ENCODE measurements around the gene SLIT3. TPM values are rescaled to one million over a fixed set of nuclear protein-coding genes. Genes with fewer than 3 reads are reported as not detected.

Gene SLIT3
- total RNA-seq, 1 experiment from 2014 or later, result 0.92 TPM

DNA sequence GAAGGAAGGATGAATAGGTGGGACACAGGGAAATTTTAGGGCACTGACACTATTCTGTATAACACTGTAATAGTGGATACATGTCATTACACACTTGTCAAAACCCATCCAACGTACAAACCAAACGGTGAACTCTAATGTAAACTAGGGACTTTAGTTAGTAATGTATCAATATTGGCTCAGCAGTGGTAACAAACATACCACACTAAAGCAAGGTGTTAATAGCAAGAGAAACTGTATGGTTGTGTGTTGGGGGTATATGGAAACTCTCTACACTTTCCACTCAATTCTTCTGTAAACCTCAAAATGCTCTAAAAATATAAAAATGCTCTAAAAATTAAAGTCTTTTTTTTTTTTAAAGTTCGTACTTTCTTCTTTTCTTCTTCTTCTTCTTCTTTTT, 428.7 kb downstream of the SLIT3 start:
- Histone ChIP-seq H3K18ac (ENCODE audit: insufficient read length, low read depth, low read length) (no peak overlapping the region), H2BK120ac (ENCODE audit: low read depth, low read length, poor library complexity, severe bottlenecking) (no peak overlapping the region), H3K23me2 (ENCODE audit: insufficient read length, low read depth, low read length, poor library complexity, severe bottlenecking) (no peaks in the 10 kb centered on the region), H2BK15ac (ENCODE audit: low read depth, low read length) (no peak overlapping the region), H2BK5ac (ENCODE audit: insufficient read length, low read length) (no peak overlapping the region), H3K27me3 (ENCODE audit: insufficient read depth, low read length) (no peaks in the 10 kb centered on the region), H4K5ac (ENCODE audit: insufficient read length, low read depth, low read length) (no peak overlapping the region), H3K23ac (ENCODE audit: insufficient read length, low read depth, low read length) (no peak overlapping the region), H3K4me2 (ENCODE audit: insufficient read depth, insufficient read length, low read length) (no peak overlapping the region), H3K9me3 (ENCODE audit: control insufficient read depth, low read depth, low read length) (no peaks in the 10 kb centered on the region), H2AK5ac (ENCODE audit: insufficient read length, low read length) (no peak overlapping the region), H3K79me2 (ENCODE audit: insufficient read depth, low read length) (no peaks in the 10 kb centered on the region), H4K20me1 (ENCODE audit: control insufficient read depth, insufficient read depth, insufficient read length) (no peaks in the 10 kb centered on the region), H3K27ac (ENCODE audit: insufficient read length, low read depth, low read length) (no peak overlapping the region), H3T11ph (ENCODE audit: low read length) (no peak overlapping the region), H4K8ac (replicated peaks; ENCODE audit: insufficient read length, low read depth, low read length) (no peak overlapping the region), H2BK12ac (ENCODE audit: insufficient read length, low read depth, low read length) (no peak overlapping the region), H3K79me1 (ENCODE audit: insufficient read depth, low read depth, low read length, poor library complexity, severe bottlenecking) (no peaks in the 10 kb centered on the region), H3K9ac (ENCODE audit: extremely low read depth, insufficient read length, low read length) (no peak overlapping the region), H2BK20ac (ENCODE audit: low read depth, low read length, poor library complexity, severe bottlenecking) (no peak overlapping the region), H3K4me1 (ENCODE audit: insufficient read depth, low read length) (no peaks in the 10 kb centered on the region), H4K91ac (ENCODE audit: insufficient read length, low read depth, low read length) (no peak overlapping the region), H2AFZ (ENCODE audit: low read length) (no peak overlapping the region), H3K4ac (ENCODE audit: low read depth, low read length) (no peak overlapping the region), H3K14ac (ENCODE audit: insufficient read depth, low read length) (no peak overlapping the region), H3K56ac (ENCODE audit: insufficient read length, low read depth, low read length) (no peak overlapping the region)
- Mint-ChIP-seq H3K4me3 (no peak overlapping the region), H3K36me3 (ENCODE audit: insufficient read depth in 1 of 3, low read depth in 3 of 3) (no peaks in the 10 kb centered on the region), H3K9me3 (no peaks in the 10 kb centered on the region), H3K27ac (no peak overlapping the region), H3K4me1 (peaks cover 14 to 15% of the 10 kb centered on the region in 2 experiments), H3K27me3 (ENCODE audit: low read depth) (peaks cover 7% of the 10 kb centered on the region)
- DNase-seq, result no peak
- no CpG with 5 or more reads among the region's 3 CpGs for WGBS (ENCODE audit: extremely low coverage, insufficient read length, low lambda C conversion rate)
- TF ChIP-seq, protein P1, sequence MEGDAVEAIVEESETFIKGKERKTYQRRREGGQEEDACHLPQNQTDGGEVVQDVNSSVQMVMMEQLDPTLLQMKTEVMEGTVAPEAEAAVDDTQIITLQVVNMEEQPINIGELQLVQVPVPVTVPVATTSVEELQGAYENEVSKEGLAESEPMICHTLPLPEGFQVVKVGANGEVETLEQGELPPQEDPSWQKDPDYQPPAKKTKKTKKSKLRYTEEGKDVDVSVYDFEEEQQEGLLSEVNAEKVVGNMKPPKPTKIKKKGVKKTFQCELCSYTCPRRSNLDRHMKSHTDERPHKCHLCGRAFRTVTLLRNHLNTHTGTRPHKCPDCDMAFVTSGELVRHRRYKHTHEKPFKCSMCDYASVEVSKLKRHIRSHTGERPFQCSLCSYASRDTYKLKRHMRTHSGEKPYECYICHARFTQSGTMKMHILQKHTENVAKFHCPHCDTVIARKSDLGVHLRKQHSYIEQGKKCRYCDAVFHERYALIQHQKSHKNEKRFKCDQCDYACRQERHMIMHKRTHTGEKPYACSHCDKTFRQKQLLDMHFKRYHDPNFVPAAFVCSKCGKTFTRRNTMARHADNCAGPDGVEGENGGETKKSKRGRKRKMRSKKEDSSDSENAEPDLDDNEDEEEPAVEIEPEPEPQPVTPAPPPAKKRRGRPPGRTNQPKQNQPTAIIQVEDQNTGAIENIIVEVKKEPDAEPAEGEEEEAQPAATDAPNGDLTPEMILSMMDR (conservative IDR thresholded peaks at IDR 0.05), result no peak
